AG04450 (cell line): ENCODE results near the gene MID1IP1. TPM values are rescaled to one million over a fixed set of nuclear protein-coding genes. Genes with fewer than 3 reads are reported as not detected.

Experiments used
- CTCF ChIA-PET: fragments of 300-600, 350-600 bp; formaldehyde crosslinking; extraction: SDS; loops from one replicate; lab custom pipeline; 2022; ENCODE audit warnings: antibody characterized with exemption, inconsistent platforms; lab: Charles Lee
- POLR2A ChIA-PET: fragments of 350-600 bp; formaldehyde crosslinking; extraction: SDS; loops from one replicate; lab custom pipeline; 2021; ENCODE audit warnings: antibody characterized with exemption, inconsistent platforms; lab: Yijun Ruan, JAX
- DNase-seq: peaks from one replicate; pipeline ENCODE4 v3.0.0-alpha.2; 2011; ENCODE audit warnings: low read depth, low spot score
- H3K27ac ChIP-seq: one replicate; pipeline ENCODE4 v1.5.1; 2012; ENCODE audit warnings: low read depth, low read length, control low read depth
- H3K27me3 ChIP-seq: one replicate; pipeline ENCODE4 v1.6.0; 2012; ENCODE audit warnings: low read length; ENCODE audit not compliant: control insufficient read depth, insufficient read depth
- H3K4me3 ChIP-seq: 2 replicates; pipeline ENCODE4 v1.5.1; 2011; ENCODE audit warnings: mild to moderate bottlenecking, low read depth, low read length, control low read depth
- H3K9me3 ChIP-seq: 2 replicates; pipeline ENCODE4 v1.5.1; 2012; ENCODE audit warnings: low read length; ENCODE audit not compliant: control insufficient read depth, insufficient read depth
- polyA plus RNA-seq: library from polyadenylated mRNA; depleted of rRNA; stranded (reverse); fragments of >200 nt; gene quantifications from 2 replicates; pipeline ENCODE4 v1.2.3, GENCODE V29; 2011
- TF ChIP-seq, protein P1 (sequence below): IDR thresholded peaks from 2 replicates; pipeline ENCODE4 v1.5.1; 2011; ENCODE audit warnings: low read depth, low read length, control low read depth, inconsistent platforms

Gene MID1IP1
- polyA plus RNA-seq, 1 experiment = 31.3 TPM

DNA sequence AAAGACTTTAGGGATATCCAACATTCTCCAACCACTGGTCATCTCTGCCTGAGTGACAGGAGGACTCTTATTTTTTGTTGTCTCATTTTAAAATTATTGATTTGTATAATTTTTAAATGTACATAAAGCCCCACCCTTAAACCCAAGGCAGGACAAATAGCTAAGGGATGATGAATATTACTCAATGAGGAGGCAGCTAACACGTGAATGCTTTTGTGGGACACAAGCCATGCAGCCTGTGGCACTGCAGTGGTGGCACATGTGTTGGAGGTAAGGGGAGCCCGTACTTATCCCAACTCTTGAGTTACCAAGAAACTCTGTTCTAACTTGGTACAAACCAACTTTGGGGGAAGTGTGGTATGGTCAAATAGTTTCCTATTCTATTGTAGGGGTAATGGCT lies 19.5 kb downstream of the MID1IP1 start:
- no peak for DNase-seq
- Histone ChIP-seq H3K27ac (no peak overlapping the region), H3K4me3 (no peak overlapping the region), H3K9me3 (no peaks in the 10 kb centered on the region), H3K27me3 (no peaks in the 10 kb centered on the region)
- TF ChIP-seq, protein P1, sequence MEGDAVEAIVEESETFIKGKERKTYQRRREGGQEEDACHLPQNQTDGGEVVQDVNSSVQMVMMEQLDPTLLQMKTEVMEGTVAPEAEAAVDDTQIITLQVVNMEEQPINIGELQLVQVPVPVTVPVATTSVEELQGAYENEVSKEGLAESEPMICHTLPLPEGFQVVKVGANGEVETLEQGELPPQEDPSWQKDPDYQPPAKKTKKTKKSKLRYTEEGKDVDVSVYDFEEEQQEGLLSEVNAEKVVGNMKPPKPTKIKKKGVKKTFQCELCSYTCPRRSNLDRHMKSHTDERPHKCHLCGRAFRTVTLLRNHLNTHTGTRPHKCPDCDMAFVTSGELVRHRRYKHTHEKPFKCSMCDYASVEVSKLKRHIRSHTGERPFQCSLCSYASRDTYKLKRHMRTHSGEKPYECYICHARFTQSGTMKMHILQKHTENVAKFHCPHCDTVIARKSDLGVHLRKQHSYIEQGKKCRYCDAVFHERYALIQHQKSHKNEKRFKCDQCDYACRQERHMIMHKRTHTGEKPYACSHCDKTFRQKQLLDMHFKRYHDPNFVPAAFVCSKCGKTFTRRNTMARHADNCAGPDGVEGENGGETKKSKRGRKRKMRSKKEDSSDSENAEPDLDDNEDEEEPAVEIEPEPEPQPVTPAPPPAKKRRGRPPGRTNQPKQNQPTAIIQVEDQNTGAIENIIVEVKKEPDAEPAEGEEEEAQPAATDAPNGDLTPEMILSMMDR = no peak
- POLR2A ChIA-PET = no interaction called here
- CTCF ChIA-PET = no interaction called here

DNA sequence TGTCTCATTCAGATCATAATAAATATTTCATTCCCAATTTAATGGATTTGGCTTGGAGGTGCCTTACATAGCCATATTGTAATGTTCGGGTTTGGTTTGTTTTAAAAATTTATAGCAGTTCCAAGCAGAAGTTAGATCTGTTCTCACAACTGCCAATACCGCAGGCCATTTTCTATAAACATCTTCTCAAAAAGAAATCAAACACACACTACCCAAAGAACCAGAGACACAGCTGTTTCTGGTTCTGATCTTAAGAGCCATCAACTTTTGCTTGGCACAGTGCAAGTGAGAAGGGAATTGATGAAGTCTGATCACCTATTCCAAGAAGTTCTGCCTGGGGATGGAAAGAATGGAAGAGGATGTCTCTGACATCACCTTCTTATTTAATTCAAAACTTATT lies 22.9 kb downstream of the MID1IP1 start:
- ChIA-PET POLR2A (no interaction called here), CTCF (no interaction called here)
- no peak for DNase-seq
- TF ChIP-seq, protein P1 = no peak
- no peaks in the 10 kb centered on the region for H3K27me3 ChIP-seq
- H3K4me3 ChIP-seq = no peak overlapping the region
- H3K9me3 ChIP-seq = no peaks in the 10 kb centered on the region
- H3K27ac ChIP-seq = no peak overlapping the region

DNA sequence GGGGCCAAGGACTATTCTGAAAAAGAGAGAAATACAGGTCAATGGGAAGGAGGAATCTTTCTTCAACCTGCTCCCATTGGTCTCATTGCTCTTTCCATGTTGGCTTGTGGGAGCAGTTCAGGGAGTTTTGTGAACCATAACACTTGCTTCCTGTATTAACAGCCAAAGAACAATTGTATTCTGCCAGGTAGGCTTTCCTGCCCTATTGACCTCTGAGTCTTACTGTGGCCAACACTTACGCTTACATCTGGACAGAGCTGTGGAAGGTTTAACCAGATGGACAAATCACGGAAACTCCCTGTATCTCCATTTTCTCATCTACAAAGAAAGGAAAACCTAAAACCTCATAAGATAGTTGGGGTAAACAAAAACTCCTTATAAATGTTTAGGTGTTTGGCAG lies 30.7 kb downstream of the MID1IP1 start:
- POLR2A ChIA-PET = no interaction called here

DNA sequence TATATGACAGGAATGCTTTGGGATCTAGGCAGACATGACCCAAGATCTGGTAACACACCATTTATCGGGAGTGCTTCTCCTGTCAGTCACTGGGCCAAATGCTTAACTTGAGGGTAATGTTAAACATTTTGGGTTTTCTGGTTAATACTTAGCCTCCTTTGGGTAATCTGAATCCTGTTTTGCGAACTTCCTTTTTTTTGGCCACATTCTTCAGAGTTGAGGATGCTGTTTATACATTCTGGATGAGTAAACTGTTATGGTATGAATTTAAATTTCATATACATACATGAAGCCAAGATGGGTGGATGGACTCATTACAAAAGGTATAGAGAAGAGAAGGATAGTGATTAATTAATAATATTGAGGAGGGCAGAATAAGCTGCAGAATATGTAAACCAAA lies 36.1 kb downstream of the MID1IP1 start:
- peak; percentile 6 for DNase-seq

More for the DNA sequence above, 30.7 kb downstream of the MID1IP1 start:
- H3K4me3 ChIP-seq = no peak overlapping the region
- DNase-seq = no peak
- CTCF ChIA-PET = no interaction called here
- H3K9me3 ChIP-seq = no peaks in the 10 kb centered on the region
- TF ChIP-seq, protein P1 = no peak
- H3K27ac ChIP-seq = no peak overlapping the region
- no peaks in the 10 kb centered on the region for H3K27me3 ChIP-seq

DNA sequence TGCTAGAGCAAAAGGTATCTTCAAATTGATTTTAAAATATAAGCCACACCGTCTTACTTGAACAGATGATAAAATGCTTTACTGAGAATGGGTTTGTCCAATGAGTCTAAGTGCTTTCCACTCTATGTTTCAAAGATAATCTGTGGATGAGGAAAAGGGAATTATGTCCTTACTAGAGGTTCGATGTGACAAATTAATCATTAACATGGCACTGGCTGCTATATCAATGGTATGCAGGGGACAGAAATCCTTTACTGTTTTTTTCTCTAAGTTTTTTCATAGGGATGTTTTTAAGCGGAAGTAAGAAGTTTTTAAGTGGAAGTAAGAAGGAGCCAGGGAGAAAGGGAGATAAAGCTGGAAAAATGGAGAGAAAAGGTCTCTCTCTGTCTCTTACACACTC lies 38.0 kb downstream of the MID1IP1 start:
- ChIA-PET POLR2A (no interaction called here), CTCF (no interaction called here)
- Histone ChIP-seq H3K9me3 (no peaks in the 10 kb centered on the region), H3K4me3 (no peak overlapping the region), H3K27ac (no peak overlapping the region), H3K27me3 (no peaks in the 10 kb centered on the region)
- TF ChIP-seq, protein P1 = no peak
- DNase-seq = no peak

More for the DNA sequence above, 36.1 kb downstream of the MID1IP1 start:
- ChIA-PET CTCF (no interaction called here), POLR2A (no interaction called here)
- Histone ChIP-seq H3K27me3 (no peaks in the 10 kb centered on the region), H3K9me3 (no peaks in the 10 kb centered on the region), H3K4me3 (no peak overlapping the region), H3K27ac (no peak overlapping the region)
- TF ChIP-seq, protein P1 = no peak
